Measurements from ENCODE around the gene MAP3K5. TPM values are rescaled to one million over a fixed set of nuclear protein-coding genes. Genes with fewer than 3 reads are reported as not detected.

The MAP3K5 gene
- total RNA-seq, 4 donors from 2014 or later, result 18.7 to 24.1 (median 20.7) TPM

DNA sequence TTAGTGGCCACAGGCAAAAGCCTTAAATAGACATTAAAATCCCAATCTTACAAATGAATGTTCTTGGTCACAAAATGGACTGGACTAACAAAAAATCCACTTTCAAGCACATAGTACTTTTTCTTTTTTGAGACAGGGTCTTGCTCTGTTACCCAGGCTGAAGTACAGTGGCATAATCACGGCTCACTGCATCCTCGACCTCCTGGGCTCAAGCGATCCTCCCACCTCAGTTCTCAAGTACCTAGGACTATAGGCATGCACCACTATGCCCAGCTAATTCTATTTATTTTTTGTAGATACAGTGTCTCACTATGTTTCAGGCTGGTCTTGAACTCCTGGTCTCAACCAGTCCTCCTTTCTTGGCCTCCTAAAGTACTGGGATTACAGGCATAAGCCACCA is 59.4 kb downstream of the MAP3K5 start:
- H3K9me3 ChIP-seq, result no peaks in the 10 kb centered on the region
- intact Hi-C loops (cut with DNase I), result no loop called here
- no peaks in the 10 kb centered on the region for H3K27me3 ChIP-seq
- H3K4me1 ChIP-seq, result peaks cover 17 to 30% (median 21%) of the 10 kb centered on the region in 4 donors
- DNase-seq (ENCODE audit: extremely low spot score), result no peak
- H3K4me3 ChIP-seq, result no peak overlapping the region
- no peak overlapping the region for H3K27ac ChIP-seq (replicated peaks in 1 of 4)
- TF ChIP-seq EP300 (IDR thresholded peaks at IDR 0.05) (no peak), POLR2AphosphoS5 (IDR thresholded peaks at IDR 0.05) (no peak), POLR2A (IDR thresholded peaks at IDR 0.05; ENCODE audit: low read depth) (no peak)
- TF ChIP-seq, protein P1, sequence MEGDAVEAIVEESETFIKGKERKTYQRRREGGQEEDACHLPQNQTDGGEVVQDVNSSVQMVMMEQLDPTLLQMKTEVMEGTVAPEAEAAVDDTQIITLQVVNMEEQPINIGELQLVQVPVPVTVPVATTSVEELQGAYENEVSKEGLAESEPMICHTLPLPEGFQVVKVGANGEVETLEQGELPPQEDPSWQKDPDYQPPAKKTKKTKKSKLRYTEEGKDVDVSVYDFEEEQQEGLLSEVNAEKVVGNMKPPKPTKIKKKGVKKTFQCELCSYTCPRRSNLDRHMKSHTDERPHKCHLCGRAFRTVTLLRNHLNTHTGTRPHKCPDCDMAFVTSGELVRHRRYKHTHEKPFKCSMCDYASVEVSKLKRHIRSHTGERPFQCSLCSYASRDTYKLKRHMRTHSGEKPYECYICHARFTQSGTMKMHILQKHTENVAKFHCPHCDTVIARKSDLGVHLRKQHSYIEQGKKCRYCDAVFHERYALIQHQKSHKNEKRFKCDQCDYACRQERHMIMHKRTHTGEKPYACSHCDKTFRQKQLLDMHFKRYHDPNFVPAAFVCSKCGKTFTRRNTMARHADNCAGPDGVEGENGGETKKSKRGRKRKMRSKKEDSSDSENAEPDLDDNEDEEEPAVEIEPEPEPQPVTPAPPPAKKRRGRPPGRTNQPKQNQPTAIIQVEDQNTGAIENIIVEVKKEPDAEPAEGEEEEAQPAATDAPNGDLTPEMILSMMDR (IDR thresholded peaks at IDR 0.05), result no peak
- WGBS, result 97% methylated on average over 3 of the region's 3 CpGs
- H3K36me3 ChIP-seq, result no peaks in the 10 kb centered on the region

- 80% methylated on average over 5 of the region's 5 CpGs for WGBS
- H3K27me3 ChIP-seq, result no peaks in the 10 kb centered on the region
- intact Hi-C loops (cut with DNase I), result no loop called here
- no peak overlapping the region for H3K27ac ChIP-seq (replicated peaks in 1 of 4)
- H3K4me3 ChIP-seq, result no peak overlapping the region
- no peaks in the 10 kb centered on the region for H3K36me3 ChIP-seq
- no peaks in the 10 kb centered on the region for H3K9me3 ChIP-seq
- DNase-seq (ENCODE audit: extremely low spot score), result no peak
- no peak for TF ChIP-seq POLR2AphosphoS5 (IDR thresholded peaks at IDR 0.05)
- TF ChIP-seq POLR2A (IDR thresholded peaks at IDR 0.05; ENCODE audit: low read depth), result no peak
- no peak for TF ChIP-seq EP300 (IDR thresholded peaks at IDR 0.05)
- TF ChIP-seq, protein P1 (IDR thresholded peaks at IDR 0.05), result no peak
- peaks cover 7 to 26% (median 17%) of the 10 kb centered on the region in 4 donors for H3K4me1 ChIP-seq
These were observed 62.4 kb downstream of the MAP3K5 start for GRCh38 chr6:136729832-136730231.

DNA sequence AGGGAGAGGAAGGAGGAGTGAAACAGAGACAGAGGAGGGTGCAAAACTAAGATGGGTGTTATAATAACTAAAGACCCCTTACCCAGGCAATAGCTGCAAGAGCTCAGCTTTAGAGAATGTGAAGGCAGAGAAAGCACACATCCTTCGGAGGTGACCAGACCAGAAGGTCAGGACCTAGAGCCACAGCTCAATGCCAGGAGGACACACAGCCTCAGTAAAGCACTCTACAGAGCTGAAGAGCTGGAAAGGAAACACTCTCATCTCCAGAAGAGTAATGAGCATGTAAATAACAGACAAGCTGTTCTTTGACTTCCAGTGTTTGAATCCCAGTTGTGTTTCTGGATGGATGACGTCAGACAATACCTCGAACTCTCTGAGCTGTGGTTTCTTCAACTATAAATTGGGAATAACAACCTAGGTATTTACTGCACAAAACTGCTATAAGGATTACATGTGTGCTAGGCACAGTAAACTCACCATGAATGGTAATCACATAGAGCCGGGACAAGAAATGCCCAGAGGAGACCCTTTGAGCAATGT is 63.2 kb downstream of the MAP3K5 start:
- TF ChIP-seq, protein P1 (IDR thresholded peaks at IDR 0.05), result no peak
- TF ChIP-seq EP300 (IDR thresholded peaks at IDR 0.05), result no peak
- TF ChIP-seq POLR2A (IDR thresholded peaks at IDR 0.05; ENCODE audit: low read depth), result no peak
- Histone ChIP-seq H3K27ac (replicated peaks in 1 of 4) (peak overlapping the region in 2 of 4 donors; percentile 44 to 49), H3K36me3 (no peaks in the 10 kb centered on the region), H3K4me3 (no peak overlapping the region), H3K27me3 (no peaks in the 10 kb centered on the region), H3K9me3 (no peaks in the 10 kb centered on the region), H3K4me1 (peaks cover 7 to 25% (median 17%) of the 10 kb centered on the region in 4 donors)
- intact Hi-C loops (cut with DNase I), result no loop called here
- WGBS, result 92% methylated on average over 4 of the region's 4 CpGs
- no peak for DNase-seq (ENCODE audit: extremely low spot score)

GRCh38 chr6:136728033-136728939 is 64.0 kb downstream of the MAP3K5 start:
- 79% methylated on average over 2 of the region's 2 CpGs for WGBS
- no peaks in the 10 kb centered on the region for H3K36me3 ChIP-seq
- intact Hi-C loops (cut with DNase I), result no loop called here
- no peaks in the 10 kb centered on the region for H3K9me3 ChIP-seq
- H3K4me3 ChIP-seq, result no peak overlapping the region
- DNase-seq (ENCODE audit: extremely low spot score), result no peak
- no peaks in the 10 kb centered on the region for H3K27me3 ChIP-seq
- TF ChIP-seq, protein P1 (IDR thresholded peaks at IDR 0.05), result no peak
- TF ChIP-seq POLR2AphosphoS5 (IDR thresholded peaks at IDR 0.05) (no peak), EP300 (IDR thresholded peaks at IDR 0.05) (no peak), POLR2A (IDR thresholded peaks at IDR 0.05; ENCODE audit: low read depth) (no peak)
- H3K27ac ChIP-seq (replicated peaks in 1 of 4), result peak overlapping the region in 2 of 4 donors; percentile 44 to 49
- H3K4me1 ChIP-seq, result peaks cover 7 to 25% (median 17%) of the 10 kb centered on the region in 4 donors
